Endodermal cell (in vitro differentiated cells): ENCODE measurements around the gene TBL1XR1. TPM values are rescaled to one million over a fixed set of nuclear protein-coding genes. Genes with fewer than 3 reads are reported as not detected.

Experiments used
- DNase-seq: peaks from one replicate; pipeline ENCODE4 v3.0.0-alpha.2; 2017
- H3K27ac ChIP-seq: 2 replicates; pipeline ENCODE4 v1.5.1; 2013; ENCODE audit warnings: mild to moderate bottlenecking, low read depth, low read length, moderate library complexity
- H3K27me3 ChIP-seq: 2 replicates; pipeline ENCODE4 v1.6.1; 2013; ENCODE audit warnings: mild to moderate bottlenecking, low read length, moderate library complexity; ENCODE audit not compliant: insufficient read depth, control insufficient read depth, poor library complexity, severe bottlenecking
- H3K36me3 ChIP-seq: 2 replicates; pipeline ENCODE4 v1.7.0; 2013; ENCODE audit warnings: mild to moderate bottlenecking, low read length, moderate library complexity; ENCODE audit not compliant: control insufficient read depth, insufficient read depth
- H3K4me1 ChIP-seq: one replicate; pipeline ENCODE4 v1.7.0; 2013; ENCODE audit warnings: low read length; ENCODE audit not compliant: control insufficient read depth, insufficient read depth
- H3K4me3 ChIP-seq: 2 replicates; pipeline ENCODE4 v1.5.1; 2013; ENCODE audit warnings: mild to moderate bottlenecking, low read length, moderate library complexity
- H3K9ac ChIP-seq: 2 replicates; pipeline ENCODE4 v1.6.1; 2013; ENCODE audit warnings: mild to moderate bottlenecking, low read length, moderate library complexity; ENCODE audit not compliant: poor library complexity, severe bottlenecking; ENCODE audit errors: extremely low read depth
- H3K9me3 ChIP-seq: 2 replicates; pipeline ENCODE4 v1.6.1; 2013; ENCODE audit warnings: mild to moderate bottlenecking, low read length, moderate library complexity; ENCODE audit not compliant: control insufficient read depth
- H3K27ac Mint-ChIP-seq: 2 replicates; pipeline ENCODE4 v1.8.0; 2020; ENCODE audit warnings: mixed read lengths
- H3K27me3 Mint-ChIP-seq: 2 replicates; pipeline ENCODE4 v1.8.0; 2021; ENCODE audit warnings: mild to moderate bottlenecking, mixed read lengths; ENCODE audit not compliant: insufficient read depth
- H3K36me3 Mint-ChIP-seq: 2 replicates; pipeline ENCODE4 v1.8.0; 2020; ENCODE audit warnings: low read depth, mixed read lengths
- H3K4me1 Mint-ChIP-seq: 2 replicates; pipeline ENCODE4 v1.8.0; 2020; ENCODE audit warnings: mixed read lengths
- H3K4me3 Mint-ChIP-seq: 2 replicates; pipeline ENCODE4 v1.8.0; 2020; ENCODE audit warnings: mild to moderate bottlenecking, moderate library complexity, mixed read lengths
- H3K9me3 Mint-ChIP-seq: 2 replicates; pipeline ENCODE4 v1.8.0; 2020; ENCODE audit warnings: mild to moderate bottlenecking, mixed read lengths
- WGBS, 2 experiments: methylation state at CpG; one replicate each; pipeline versions ENCODE4 v1.1.5 to v1.1.7; 2013; ENCODE audit warnings: missing lambda C conversion rate in 2 of 2, mixed read lengths in 1 of 2; ENCODE audit not compliant: insufficient coverage in 1 of 2, insufficient read length in 1 of 2; 5-methylcytosine and 5-hydroxymethylcytosine counted together
- total RNA-seq, 2 donors: library from RNA; stranded (reverse); fragmentation: NEBNext Ultra II Directional in 1 of 2; extraction: Animal tissue kit (Norgen Biotek cat#: 25700) in 1 of 2; gene quantifications; 2 replicates in 1 of 2; 3 replicates in 1 of 2; pipeline ENCODE4 v1.2.1, GENCODE V29; 2021
- TF ChIP-seq, protein P1 (sequence below): fragments of 200-600 bp; sonication (generic); conservative IDR thresholded peaks from 2 replicates; pipeline ENCODE4 v1.5.0; 2021; ENCODE audit warnings: antibody characterized with exemption, mild to moderate bottlenecking

TBL1XR1 gene
- total RNA-seq, 2 donors from 2014 or later: 235 to 273 TPM

DNA sequence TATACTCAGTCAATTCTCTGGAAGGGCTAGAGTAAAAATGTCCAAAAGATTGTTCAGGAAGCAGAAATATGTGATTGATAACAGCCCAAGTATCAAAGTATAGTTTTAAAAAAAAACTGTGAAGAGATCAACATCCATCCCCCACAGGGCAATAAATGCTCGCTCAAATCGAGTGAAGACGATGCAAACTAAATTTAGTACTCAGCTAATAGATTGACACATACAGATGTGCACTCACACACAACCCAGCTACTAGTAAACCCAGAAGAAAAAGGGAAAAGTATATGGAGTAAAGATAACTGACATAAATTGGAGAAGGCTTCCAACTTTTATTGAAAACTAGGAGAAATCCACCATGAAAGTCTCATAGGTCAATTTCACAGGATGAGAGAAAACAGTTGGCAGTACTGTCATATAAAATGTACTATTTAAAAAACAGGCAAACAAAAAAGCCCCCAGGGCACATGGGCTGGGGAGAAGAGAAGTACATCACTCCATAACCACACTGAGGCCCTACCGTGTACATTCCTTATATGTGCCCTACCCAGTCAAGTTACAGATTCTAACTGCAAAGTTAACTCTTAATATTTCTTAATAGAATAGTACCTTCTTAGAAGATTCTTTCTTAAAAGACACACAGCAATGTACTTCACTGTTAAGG, 125.7 kb downstream of the TBL1XR1 start:
- no peak overlapping the region for H3K4me3 Mint-ChIP-seq
- no peaks in the 10 kb centered on the region for H3K9me3 Mint-ChIP-seq
- H3K27me3 ChIP-seq: no peaks in the 10 kb centered on the region
- WGBS, 2 experiments: 98% methylated on average over 4 of the region's 4 CpGs; no CpG with 5 or more reads in 1 of the 2 experiments
- H3K4me3 ChIP-seq: no peak overlapping the region
- DNase-seq: no peak
- H3K27me3 Mint-ChIP-seq: no peaks in the 10 kb centered on the region
- no peaks in the 10 kb centered on the region for H3K9me3 ChIP-seq
- peaks cover 32% of the 10 kb centered on the region for H3K4me1 Mint-ChIP-seq
- H3K27ac Mint-ChIP-seq: peak overlapping the region; percentile 14
- no peak overlapping the region for H3K27ac ChIP-seq
- TF ChIP-seq, protein P1, sequence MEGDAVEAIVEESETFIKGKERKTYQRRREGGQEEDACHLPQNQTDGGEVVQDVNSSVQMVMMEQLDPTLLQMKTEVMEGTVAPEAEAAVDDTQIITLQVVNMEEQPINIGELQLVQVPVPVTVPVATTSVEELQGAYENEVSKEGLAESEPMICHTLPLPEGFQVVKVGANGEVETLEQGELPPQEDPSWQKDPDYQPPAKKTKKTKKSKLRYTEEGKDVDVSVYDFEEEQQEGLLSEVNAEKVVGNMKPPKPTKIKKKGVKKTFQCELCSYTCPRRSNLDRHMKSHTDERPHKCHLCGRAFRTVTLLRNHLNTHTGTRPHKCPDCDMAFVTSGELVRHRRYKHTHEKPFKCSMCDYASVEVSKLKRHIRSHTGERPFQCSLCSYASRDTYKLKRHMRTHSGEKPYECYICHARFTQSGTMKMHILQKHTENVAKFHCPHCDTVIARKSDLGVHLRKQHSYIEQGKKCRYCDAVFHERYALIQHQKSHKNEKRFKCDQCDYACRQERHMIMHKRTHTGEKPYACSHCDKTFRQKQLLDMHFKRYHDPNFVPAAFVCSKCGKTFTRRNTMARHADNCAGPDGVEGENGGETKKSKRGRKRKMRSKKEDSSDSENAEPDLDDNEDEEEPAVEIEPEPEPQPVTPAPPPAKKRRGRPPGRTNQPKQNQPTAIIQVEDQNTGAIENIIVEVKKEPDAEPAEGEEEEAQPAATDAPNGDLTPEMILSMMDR: no peak
- H3K36me3 Mint-ChIP-seq: peaks cover 41% of the 10 kb centered on the region
- H3K4me1 ChIP-seq: no peaks in the 10 kb centered on the region
- no peak overlapping the region for H3K9ac ChIP-seq
- peaks cover 55% of the 10 kb centered on the region for H3K36me3 ChIP-seq

DNA sequence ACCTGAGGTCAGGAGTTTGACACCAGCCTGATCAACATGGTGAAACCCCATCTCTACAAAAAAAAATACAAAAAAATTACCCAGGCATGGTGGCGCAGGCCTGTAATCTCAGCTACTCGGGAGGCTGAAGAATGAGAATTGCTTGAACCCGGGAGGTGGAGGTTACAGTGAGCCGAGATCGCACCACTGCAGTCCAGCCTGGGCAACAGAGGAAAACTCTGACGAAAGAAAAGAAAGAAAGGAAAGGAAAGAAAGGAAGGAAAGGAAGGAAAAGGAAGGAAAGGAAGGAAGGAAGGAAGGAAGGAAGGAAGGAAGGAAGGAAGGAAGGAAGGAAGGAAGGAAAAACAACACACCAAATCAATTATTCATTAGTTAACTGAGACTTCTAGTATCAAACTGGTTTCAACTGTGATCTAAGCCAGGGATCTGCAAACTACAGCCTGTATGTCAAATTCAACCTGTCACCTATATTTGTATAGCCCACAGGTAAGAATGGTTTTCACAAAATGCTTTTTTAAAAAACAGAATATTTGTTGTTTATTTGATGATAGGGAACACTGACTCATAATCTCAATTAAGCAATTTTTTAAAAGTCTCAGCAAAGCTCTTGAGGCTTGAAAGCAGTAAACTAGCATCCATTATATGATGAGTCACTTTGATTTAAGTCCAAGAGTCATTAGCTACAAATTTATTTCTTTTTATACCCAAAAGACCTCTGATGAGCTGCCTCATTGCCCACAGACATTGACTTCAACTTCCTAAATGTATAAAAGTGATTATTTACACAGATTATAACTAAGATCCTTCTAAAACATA, 127.6 kb downstream of the TBL1XR1 start:
- 89 to 94% methylated on average over 3 to 6 of the region's 6 CpGs for WGBS, 2 experiments
- Mint-ChIP-seq H3K4me3 (no peak overlapping the region), H3K4me1 (peaks cover 22% of the 10 kb centered on the region), H3K27me3 (no peaks in the 10 kb centered on the region), H3K27ac (no peak overlapping the region), H3K36me3 (peaks cover 25% of the 10 kb centered on the region), H3K9me3 (no peaks in the 10 kb centered on the region)
- H3K27ac ChIP-seq: no peak overlapping the region
- H3K27me3 ChIP-seq: no peaks in the 10 kb centered on the region
- H3K4me3 ChIP-seq: no peak overlapping the region
- no peak overlapping the region for H3K9ac ChIP-seq
- H3K9me3 ChIP-seq: no peaks in the 10 kb centered on the region
- H3K4me1 ChIP-seq: no peaks in the 10 kb centered on the region
- TF ChIP-seq, protein P1: no peak
- peaks cover 47% of the 10 kb centered on the region for H3K36me3 ChIP-seq
- DNase-seq: no peak

DNA sequence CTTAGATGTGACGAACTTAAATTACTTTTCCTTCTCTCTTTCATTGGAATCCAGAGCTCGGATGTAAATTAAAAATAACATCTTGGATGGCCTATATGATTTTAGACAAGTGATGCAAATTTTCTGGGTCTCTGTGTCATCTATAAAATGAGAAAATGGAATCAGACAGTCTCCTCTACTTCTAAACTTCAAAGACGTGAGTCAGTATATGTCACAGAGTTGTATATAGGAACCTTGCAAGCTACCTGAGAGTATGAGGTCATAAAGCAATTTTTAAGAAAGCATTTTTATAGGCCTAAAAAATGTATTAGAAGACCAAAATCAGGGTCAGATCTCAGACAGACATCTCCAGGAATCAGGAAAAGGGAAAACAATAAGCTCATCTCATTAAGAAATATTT, 128.3 kb downstream of the TBL1XR1 start:
- H3K9ac ChIP-seq: no peak overlapping the region
- TF ChIP-seq, protein P1: no peak
- no peak for DNase-seq
- Mint-ChIP-seq H3K9me3 (no peaks in the 10 kb centered on the region), H3K27me3 (no peaks in the 10 kb centered on the region), H3K36me3 (peaks cover 22% of the 10 kb centered on the region), H3K27ac (peak overlapping the region; percentile 28), H3K4me1 (peaks cover 21% of the 10 kb centered on the region), H3K4me3 (no peak overlapping the region)
- H3K27me3 ChIP-seq: no peaks in the 10 kb centered on the region
- no peaks in the 10 kb centered on the region for H3K9me3 ChIP-seq
- H3K4me3 ChIP-seq: no peak overlapping the region
- H3K4me1 ChIP-seq: no peaks in the 10 kb centered on the region
- no peak overlapping the region for H3K27ac ChIP-seq
- WGBS, 2 experiments: 94 to 100% methylated on average over 2 to 3 of the region's 3 CpGs
- peaks cover 47% of the 10 kb centered on the region for H3K36me3 ChIP-seq
